HL-60 (cell line): ENCODE data around the gene SLC8B1.

Experiments
- DNase-seq, 2 experiments: peaks; one replicate each; pipeline ENCODE4 v3.0.0-alpha.2; 2010 to 2020; ENCODE audit warnings: low read depth in 1 of 2, low spot score in 1 of 2
- H3K27ac ChIP-seq: fragments of 250-450 bp; sonication (Bioruptor Pico); replicated peaks from 2 replicates; pipeline ENCODE4 v1.5.1; 2020; ENCODE audit warnings: mild to moderate bottlenecking, moderate library complexity
- H3K27me3 ChIP-seq: fragments of 250-450 bp; sonication (Bioruptor Pico); 2 replicates; pipeline ENCODE4 v1.5.1; 2021; ENCODE audit warnings: mild to moderate bottlenecking, moderate library complexity; ENCODE audit not compliant: insufficient read depth, poor library complexity, severe bottlenecking
- H3K4me3 ChIP-seq: replicated peaks from 2 replicates; pipeline ENCODE4 v1.5.1; 2011; ENCODE audit warnings: mild to moderate bottlenecking, control low read depth, low read length; ENCODE audit not compliant: insufficient read depth
- GABPA ChIP-seq: IDR thresholded peaks from 2 replicates; pipeline ENCODE4 v1.6.1; 2012; ENCODE audit warnings: low read depth
- POLR2AphosphoS5 ChIP-seq: IDR thresholded peaks from 2 replicates; pipeline ENCODE4 v1.6.1; 2012; ENCODE audit warnings: low read depth
- SPI1 ChIP-seq: IDR thresholded peaks from 2 replicates; pipeline ENCODE4 v1.6.1; 2012; ENCODE audit warnings: low read depth, mild to moderate bottlenecking, borderline replicate concordance
- TF ChIP-seq, protein P1 (sequence below): IDR thresholded peaks from 2 replicates; pipeline ENCODE4 v1.6.1; 2012; ENCODE audit warnings: low read depth; ENCODE audit not compliant: insufficient replicate concordance
- TF ChIP-seq, protein P2 (sequence below): IDR thresholded peaks from one replicate; pipeline ENCODE4 v1.5.1; 2011; ENCODE audit warnings: low read length, control low read depth, inconsistent platforms; ENCODE audit not compliant: insufficient read depth

The SLC8B1 gene

DNA sequence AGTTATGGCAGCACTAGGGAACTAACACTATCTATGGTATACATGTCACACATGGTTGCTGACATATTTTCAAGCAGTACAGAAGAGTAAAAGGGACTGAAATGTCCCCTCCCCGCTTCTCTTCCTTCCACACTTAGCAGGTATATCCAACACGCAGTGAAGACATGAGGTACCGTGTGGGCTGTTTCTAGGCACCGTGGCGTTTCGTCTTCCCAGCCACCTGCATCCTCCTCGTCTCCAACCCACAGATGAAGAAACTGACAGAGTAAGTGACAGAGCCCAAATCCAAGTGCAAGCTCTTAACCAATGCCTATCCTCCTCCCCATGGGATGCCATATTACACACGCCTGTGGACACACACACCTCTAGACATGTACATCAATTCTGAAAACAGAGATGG, 32.4 kb downstream of the SLC8B1 start:
- Histone ChIP-seq H3K27ac (peak overlapping the region; percentile 30), H3K4me3 (no peak overlapping the region), H3K27me3 (no peaks in the 10 kb centered on the region)
- TF ChIP-seq, protein P1, sequence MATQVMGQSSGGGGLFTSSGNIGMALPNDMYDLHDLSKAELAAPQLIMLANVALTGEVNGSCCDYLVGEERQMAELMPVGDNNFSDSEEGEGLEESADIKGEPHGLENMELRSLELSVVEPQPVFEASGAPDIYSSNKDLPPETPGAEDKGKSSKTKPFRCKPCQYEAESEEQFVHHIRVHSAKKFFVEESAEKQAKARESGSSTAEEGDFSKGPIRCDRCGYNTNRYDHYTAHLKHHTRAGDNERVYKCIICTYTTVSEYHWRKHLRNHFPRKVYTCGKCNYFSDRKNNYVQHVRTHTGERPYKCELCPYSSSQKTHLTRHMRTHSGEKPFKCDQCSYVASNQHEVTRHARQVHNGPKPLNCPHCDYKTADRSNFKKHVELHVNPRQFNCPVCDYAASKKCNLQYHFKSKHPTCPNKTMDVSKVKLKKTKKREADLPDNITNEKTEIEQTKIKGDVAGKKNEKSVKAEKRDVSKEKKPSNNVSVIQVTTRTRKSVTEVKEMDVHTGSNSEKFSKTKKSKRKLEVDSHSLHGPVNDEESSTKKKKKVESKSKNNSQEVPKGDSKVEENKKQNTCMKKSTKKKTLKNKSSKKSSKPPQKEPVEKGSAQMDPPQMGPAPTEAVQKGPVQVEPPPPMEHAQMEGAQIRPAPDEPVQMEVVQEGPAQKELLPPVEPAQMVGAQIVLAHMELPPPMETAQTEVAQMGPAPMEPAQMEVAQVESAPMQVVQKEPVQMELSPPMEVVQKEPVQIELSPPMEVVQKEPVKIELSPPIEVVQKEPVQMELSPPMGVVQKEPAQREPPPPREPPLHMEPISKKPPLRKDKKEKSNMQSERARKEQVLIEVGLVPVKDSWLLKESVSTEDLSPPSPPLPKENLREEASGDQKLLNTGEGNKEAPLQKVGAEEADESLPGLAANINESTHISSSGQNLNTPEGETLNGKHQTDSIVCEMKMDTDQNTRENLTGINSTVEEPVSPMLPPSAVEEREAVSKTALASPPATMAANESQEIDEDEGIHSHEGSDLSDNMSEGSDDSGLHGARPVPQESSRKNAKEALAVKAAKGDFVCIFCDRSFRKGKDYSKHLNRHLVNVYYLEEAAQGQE: no peak
- TF ChIP-seq GABPA: no peak
- TF ChIP-seq SPI1: no peak
- TF ChIP-seq, protein P2, sequence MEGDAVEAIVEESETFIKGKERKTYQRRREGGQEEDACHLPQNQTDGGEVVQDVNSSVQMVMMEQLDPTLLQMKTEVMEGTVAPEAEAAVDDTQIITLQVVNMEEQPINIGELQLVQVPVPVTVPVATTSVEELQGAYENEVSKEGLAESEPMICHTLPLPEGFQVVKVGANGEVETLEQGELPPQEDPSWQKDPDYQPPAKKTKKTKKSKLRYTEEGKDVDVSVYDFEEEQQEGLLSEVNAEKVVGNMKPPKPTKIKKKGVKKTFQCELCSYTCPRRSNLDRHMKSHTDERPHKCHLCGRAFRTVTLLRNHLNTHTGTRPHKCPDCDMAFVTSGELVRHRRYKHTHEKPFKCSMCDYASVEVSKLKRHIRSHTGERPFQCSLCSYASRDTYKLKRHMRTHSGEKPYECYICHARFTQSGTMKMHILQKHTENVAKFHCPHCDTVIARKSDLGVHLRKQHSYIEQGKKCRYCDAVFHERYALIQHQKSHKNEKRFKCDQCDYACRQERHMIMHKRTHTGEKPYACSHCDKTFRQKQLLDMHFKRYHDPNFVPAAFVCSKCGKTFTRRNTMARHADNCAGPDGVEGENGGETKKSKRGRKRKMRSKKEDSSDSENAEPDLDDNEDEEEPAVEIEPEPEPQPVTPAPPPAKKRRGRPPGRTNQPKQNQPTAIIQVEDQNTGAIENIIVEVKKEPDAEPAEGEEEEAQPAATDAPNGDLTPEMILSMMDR: no peak
- TF ChIP-seq POLR2AphosphoS5: no peak
- no peak for DNase-seq

DNA sequence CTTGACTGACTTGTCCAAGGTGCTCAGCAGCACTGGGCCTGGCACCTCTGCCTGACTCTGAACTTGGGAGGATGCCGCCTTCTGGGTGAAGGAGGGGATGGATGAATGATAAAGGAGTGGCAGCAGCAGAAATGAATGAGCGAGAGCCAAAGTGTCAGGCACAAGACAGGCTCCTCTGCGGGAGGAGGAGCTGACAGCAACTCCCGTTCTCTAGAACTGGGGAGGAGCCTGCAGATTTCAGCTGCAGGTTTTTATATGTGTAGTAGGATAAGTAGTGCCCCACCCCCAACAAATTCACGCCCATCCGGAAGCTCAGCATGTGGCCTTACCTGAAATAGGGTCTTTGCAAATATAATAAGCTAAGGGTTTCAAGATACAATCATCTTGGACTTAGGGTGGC, 33.1 kb downstream of the SLC8B1 start:
- H3K27me3 ChIP-seq: no peaks in the 10 kb centered on the region

DNA sequence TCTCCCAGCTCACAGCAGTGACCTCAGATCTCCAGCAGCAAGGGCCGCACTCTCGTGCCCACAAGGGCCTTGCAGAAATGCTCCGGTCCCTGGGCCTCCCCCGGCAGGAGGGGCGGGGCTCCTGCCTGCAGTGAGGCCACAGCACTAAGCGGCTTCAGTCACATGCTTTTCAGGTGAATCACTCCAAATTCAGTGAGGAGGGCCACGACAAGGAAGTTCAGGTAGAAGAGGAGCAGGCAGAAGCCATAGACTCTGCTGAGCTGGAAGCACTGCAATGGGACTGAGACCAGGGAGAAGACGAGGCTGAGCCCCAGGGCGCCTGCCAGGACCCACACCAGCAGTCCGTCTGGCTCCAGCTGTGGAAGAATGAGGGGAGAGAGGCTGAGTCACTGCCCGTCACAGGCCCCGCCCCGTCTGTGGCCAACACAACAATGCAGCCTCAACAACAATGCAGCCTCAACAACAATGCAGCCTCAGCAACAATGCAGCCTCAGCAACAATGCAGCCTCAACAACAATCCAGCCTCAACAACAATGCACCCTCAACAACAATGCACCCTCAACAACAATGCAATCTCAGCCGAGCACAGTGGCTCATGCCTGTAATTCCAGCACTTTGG, 35.2 kb downstream of the SLC8B1 start:
- no peak for DNase-seq
- H3K27ac ChIP-seq: no peak overlapping the region
- no peaks in the 10 kb centered on the region for H3K27me3 ChIP-seq
- H3K4me3 ChIP-seq: no peak overlapping the region
- TF ChIP-seq POLR2AphosphoS5 (no peak), SPI1 (no peak), GABPA (no peak)
- TF ChIP-seq, protein P1: no peak
- TF ChIP-seq, protein P2: no peak

More for the DNA sequence above, 33.1 kb downstream of the SLC8B1 start:
- no peak for TF ChIP-seq POLR2AphosphoS5
- TF ChIP-seq, protein P2: no peak
- TF ChIP-seq SPI1: no peak
- no peak for TF ChIP-seq GABPA
- TF ChIP-seq, protein P1: no peak
- Histone ChIP-seq H3K4me3 (no peak overlapping the region), H3K27ac (no peak overlapping the region)
- no peak for DNase-seq
